SKM-1 treated with dmso at 0.1 percent for 144 hours (cell line): ENCODE results near the gene IL11RA.
"Not testable (repeated sequence)": the region's sequence is repeated elsewhere in the genome, so short reads cannot be mapped to it uniquely, and the experiment has no call there.

Experiments
- DNase-seq: peaks from one replicate; lab custom pipeline; 2025; ENCODE audit not compliant: unreplicated experiment; lab: John Stamatoyannopoulos, UW

IL11RA gene

DNA sequence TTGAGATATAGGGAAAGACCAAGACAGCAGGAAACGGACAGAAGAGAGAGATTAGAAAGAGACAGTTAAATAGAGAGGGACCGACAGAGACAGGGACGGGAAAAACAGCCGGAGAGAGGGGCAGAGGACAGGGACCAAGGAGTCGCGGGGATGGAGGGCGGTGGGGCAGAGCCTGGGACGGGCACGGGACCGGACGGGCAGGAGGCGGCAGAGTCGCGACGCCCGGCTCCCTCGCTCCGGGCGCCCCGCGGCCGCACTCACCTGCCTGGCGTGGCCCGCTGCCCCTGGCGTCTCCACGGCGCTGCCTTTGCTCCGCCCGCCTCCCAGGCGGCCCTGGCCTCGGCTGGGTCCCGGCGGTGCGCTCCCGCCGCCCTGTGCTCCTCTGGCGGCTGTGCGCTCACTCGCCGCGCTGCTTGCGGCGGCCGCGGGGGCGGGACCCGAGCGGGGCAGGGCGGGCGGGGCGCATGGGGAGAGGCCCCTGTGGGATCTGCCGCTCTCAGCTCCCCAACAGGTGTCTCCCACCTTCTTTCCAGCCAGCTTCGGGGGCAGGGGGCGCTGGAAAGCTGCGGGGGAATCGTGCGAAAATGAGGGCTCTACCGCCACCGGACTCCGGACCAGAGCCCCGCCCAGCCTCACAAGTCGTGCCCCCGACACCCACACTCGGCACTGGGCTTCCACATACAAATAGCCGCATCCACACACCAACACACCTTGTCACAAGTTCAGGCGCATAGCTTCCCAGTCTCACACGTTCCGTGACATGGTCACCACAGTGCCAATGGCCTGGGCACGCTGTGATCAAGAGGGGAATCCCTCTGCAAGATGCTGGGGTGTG is 23.1 kb upstream of the IL11RA start, which contains the start of gene ARID3C:
TSS of gene ARID3C (minus strand) at position 411 of the 835 bp plus-strand sequence. CDS start 1,052 bp downstream, outside the sequence.
- DNase-seq = no peak

DNA sequence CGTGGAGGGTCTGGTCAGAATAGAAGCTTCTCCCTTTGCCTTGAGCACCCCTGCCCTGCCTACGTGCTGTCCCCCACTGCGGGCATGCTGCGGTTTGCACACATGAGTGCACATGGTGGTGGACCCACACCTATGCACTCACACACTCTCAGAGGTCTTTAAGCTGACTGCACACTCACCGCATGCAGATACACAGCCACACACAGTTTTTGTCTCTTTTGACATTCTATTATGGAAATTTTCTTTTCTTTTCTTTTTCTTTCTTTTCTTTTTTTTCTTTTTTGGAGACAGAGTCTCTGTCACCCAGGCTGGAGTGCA is 22.5 kb upstream of the IL11RA start:
- no peak for DNase-seq

DNA sequence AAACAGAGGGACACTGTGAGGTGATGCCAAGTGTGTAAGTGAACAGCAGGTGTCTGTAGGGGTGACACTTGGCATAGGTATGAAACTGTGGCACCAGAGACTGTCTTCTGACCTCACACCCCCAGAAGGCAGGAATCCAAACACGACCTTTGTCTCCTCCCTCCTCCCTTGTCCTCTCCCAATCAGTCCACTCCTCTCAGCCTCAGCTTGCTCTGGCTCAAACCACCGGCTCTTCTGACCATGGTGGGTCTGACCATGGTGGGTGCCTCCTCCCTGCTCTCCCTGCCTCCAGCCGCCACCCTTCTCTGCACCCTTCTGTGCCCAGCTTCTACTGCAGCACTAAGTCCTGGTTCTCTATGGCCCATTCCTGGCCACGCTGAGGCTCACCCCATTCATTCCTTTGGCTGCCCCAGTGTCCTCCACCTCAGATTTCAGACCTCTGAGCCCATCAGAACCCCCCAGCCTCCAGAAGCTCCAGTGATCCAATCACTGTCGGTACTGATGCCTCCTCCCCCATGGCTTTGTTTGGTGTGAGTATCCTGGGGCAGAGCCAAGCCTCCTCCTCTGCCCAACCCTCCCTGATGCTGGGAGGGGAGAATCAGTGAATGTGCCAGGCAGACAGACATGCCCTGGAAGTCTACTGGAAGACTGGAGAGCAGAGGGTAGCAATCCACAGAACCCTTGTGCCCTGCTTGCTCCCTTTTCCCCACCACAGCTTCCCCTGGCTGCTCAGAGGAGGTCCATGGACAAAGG is 21.4 kb upstream of the IL11RA start:
- DNase-seq = no peak

DNA sequence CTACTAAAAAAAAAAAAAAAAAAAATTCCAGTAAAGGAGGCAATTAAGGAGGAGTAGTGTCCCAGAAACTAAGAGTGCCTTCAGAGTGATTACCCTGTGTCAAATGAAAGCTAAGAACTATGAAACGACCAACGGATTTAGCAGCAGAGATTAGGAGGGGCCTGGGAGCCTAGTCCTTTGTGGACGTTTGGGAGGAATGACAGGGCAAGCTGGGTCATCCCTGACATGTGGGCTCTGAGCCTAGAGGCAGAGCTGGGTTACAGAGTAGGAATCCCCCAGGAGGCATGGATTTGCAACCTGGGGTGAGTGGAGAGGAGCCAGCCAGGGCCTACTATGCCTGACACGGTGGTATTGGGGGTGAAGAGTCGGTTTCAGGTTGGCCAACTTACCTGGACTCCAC is 18.8 kb upstream of the IL11RA start:
- DNase-seq = no peak

DNA sequence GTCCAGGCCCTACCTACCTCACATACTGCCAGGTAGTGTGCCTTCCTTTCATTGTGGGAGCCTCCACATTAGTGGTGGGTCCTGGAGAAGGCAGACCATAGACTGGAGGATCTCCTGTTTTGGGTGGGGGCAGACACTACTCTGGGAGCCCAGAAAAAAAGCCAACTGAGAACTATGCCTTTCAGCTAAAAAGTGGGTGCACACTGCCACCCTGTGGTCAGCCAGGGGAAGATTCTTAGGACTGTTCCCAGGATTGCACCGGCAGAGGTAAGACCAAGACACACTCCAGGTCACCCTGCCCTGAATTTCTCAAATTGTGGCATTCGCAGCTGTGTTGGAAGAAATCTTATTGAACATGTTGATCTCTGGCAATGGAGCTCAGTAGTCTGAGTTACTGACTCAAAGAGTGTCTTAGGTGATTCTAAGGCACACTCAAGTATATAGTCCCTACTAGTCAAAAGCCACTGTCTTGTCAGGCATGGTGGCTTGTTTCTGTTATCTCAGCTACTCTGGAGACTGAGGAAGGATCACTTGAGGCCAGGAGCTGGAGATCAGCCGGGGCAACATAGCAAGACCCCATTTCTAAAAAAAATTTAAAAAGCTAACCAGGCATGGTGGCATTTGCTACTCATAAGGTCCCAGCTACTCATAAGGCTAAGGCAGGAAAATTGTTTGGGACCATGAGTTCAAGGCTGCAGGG is 18.0 kb upstream of the IL11RA start:
- peak; percentile 70 for DNase-seq

DNA sequence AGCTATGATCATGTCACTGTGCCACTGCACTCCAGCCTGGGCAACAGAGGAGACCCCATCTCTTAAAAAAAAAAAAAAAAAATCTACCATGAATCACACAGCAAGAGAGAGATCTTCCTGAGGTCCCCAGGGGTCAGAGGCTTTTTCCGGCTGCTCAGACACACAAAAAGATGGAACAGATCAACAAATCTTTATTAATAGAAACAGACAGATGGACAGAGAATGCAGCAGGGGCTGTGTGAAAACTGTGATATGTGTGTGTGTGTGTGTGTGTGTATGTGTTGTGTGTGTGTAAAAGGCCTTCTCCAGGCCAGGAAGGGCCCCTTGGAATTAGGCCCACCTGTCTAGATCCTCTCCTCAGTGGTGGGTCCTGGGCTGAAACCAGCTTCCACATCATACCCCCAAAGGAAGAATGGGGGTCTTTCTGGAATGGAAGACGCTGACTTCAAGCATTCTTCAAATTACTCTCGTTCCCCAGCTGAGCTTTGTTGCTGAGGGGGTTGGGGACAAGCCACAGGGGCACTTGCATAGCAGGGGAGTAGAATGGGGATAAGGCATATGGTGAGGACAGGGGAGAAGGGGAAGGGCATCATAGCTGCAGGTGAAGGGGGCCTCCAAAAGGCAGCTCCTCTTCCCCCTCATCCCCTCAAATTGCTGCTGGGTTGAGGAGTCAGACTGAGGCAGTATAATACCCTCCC is 17.3 kb upstream of the IL11RA start:
- DNase-seq = no peak

DNA sequence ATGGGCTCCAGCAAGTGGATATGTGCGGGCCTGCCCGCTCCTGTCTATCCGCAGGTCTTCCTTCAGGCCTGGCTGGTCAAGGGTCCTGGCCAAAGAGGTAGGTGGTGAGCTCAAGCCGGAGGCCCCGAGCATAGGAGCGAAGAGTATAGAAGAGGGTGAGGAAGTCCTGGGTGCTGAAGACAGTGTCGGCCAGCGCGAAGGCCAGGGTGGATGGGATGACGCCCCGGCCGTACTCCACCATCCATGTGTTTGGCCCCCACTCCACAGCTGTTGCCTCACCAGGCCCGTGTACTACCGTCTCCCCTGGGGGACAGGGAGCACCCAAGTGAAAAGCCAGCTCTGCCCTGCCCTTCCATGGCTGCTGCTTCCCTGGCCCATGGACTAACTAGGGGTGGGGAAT is 16.4 kb upstream of the IL11RA start:
- DNase-seq = no peak

DNA sequence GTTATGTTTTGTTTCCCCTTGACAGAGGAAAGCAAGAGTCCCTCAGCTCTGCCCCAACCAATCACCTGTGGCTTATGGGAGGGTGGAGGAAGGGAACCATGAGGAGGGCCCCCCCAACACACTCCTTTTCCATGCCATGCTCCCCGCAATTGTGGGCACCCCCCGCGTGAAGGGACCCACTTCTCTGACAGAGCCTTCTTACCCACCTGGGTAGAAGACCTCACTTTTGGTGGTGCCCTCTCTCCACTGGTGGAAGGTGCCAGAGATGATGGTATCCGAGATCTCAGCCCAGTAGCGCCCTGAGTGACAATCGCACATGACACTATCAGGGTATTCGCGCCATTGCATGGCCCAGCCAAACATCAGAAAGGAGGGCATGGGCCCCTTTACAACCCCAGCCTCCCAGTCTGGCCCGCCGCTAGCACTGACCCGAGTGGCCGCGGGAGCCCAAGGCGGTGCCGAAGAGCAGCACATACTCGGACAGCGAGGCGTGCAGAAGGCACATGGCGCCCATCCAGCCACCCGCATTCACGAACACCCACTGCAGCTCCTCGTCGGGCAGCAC is 15.1 kb upstream of the IL11RA start:
- DNase-seq = no peak

DNA sequence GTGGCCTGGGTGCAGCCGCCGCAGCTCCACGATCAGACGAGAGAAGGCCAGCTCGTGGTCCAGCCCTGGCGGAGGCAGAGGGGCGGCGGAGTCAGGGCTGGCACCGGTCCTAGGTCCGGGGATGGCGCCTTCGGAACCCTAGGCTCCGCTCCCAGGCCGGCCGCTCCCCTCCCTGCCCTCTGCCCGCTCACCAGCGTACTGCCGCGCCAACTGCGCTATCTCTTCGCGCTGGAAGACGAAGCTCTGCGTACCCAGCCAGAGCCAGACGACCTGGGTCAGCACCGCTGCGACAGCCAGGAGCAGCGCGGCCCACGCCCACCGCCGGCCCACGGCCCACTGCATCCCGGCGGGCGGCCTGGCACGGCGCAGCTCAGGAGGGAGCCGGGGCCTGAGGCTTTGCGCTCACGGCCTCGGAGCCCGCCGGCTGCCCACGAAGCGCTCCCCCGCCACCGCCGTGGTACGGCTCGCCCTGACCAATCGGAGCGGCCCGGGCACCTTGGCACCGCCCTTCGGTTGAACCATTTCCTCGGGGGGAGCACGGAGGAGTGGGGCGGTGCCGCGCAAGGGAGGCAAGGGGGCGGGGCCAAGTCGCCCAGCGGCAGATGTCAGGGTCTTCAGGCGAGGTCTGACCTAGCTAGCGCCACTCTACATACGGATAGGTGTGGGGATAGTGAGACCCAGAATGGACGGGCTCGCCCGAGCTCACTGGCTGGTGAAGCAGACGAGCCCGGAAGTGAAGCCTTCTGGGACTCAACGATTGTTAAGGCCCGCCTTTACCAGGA is 14.4 kb upstream of the IL11RA start, which contains the start of gene SIGMAR1:
TSS of gene SIGMAR1 (minus strand) at position 432 of the 782 bp plus-strand sequence. CDS start at position 342, 90 bp downstream.
- peak; percentile 86 for DNase-seq

DNA sequence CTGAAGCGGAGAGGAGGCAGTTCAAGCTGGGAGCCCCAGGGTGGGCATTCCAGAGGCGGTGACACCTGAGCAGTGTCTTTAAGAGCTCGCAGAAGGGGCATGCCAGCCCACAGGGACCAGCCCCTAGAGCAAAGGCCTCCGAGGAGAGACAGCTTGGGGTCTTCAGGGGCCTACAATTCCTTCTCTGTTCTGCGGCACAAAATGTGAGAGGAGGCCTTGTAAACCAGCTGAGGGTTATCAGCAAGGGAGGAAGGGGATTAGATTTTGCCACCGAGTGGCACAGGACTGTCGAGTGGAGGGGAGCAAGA is 13.9 kb upstream of the IL11RA start:
- no peak for DNase-seq

DNA sequence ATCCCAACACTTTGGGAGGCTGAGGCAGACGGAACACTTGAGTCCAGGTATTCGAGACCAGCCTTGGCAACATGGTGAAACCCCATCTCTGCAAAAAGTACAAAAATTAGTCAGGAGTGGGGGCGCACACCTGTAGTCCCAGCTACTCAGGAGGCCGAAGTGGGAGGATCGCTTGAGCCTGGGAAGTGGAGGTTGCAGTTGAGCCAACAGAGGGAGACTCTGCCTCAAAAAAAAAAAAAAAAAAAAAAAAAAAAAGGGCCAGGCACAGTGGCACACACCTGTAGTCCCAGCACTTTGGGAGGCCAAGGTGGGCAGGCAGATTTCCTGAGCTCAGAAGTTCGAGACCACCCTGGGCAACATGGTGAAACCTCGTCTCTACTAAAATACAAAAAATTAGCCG is 12.7 kb upstream of the IL11RA start:
- DNase-seq = not testable (repeated sequence)

DNA sequence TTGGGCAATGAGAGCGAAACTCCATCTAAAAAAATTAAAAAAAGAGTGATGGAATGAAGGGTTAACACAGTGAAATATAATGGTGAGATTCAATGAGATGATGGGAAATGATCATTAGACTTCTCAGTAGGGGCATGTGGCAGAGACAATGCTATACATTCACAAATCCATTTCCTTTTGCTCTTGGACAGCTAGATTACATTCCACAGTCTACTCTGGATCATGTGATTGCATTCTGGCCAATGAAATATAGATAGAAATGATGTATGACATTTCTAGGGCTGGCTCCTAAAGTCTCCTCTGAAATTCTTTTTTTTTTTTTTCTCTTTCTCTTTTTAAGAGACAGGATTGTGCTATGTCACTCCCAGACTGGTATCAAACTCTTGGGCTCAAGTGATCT is 9.3 kb upstream of the IL11RA start:
- DNase-seq = no peak

DNA sequence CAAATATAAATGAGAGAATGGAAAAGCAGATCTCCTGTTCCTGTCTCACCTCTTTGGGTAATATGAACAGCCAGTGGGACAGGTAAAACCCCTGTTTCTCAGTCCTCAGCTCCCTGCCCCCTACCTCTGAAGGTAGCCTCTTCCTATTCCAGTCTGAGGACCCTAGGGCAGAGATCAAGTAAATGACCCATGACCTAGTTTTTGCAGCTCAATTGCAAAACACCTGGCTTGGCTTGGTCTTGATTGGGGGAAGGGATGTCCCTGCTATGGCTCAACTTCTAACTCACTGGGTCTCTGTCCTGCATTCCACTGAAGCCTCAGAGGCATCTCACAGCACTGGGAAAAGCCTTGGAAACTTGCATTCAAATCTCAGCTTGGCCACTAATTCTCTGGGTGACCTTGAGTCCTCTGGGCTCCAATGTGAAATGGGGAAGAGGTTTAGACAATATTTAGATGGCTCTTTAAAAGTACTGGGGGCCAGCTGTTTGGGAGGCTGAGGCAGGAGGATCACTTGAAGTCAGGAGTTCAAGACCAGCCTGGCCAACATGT is 7.1 kb upstream of the IL11RA start:
- DNase-seq = no peak

DNA sequence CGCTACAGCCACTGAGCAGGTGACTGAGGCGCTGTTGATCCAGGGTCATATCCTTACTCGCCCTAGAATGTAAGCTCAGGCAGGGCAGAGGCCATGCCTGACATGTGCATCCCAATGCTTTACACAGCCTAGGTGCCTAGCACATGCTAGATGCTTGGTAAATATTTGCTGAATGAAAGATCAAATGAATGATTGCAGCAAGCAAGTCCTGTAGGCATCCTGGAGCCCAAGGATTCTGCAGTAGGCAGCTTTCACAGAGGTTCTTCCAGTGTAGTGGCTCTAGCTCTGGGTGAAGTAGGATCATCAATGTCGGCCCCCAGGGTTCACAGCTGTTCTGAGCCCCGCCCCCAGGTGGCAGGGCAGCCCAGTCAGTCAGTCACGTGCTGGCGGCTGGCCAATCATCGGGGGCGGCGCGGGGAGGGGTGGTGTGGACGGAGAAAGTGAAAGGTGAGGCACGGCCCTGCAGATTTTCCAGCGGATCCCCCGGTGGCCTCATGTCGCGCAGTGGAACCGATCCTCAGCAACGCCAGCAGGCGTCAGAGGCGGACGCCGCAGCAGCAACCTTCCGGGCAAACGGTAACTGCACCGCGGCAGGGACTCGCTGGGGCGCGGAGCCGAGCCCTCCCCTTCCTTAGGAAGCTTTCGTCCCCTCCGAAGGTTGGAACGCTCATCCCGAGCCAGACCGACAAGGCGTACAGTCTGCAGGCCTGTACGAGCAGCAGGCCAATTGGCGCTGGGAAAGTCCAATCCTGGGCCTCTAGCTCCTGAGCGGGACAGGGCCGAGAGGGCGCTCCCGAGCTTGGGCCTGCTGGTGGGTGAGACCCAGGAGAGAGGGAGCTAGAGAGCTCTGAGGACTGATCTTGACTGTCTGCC is 5.5 kb upstream of the IL11RA start, which contains the start of gene GALT:
TSS of gene GALT (plus strand) at position 465 of the 873 bp plus-strand sequence. CDS start at position 495, 30 bp downstream.
- peak; percentile 81 for DNase-seq

DNA sequence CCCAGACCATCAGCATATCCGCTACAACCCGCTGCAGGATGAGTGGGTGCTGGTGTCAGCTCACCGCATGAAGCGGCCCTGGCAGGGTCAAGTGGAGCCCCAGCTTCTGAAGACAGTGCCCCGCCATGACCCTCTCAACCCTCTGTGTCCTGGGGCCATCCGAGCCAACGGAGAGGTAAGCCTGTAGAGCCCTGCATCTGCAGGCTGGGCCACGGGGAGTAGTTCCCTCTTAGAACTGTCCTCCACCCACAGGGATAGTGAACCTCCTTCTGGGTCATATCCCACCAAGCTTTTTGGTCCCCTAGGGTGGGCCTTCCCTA is 4.9 kb upstream of the IL11RA start:
- DNase-seq = no peak

DNA sequence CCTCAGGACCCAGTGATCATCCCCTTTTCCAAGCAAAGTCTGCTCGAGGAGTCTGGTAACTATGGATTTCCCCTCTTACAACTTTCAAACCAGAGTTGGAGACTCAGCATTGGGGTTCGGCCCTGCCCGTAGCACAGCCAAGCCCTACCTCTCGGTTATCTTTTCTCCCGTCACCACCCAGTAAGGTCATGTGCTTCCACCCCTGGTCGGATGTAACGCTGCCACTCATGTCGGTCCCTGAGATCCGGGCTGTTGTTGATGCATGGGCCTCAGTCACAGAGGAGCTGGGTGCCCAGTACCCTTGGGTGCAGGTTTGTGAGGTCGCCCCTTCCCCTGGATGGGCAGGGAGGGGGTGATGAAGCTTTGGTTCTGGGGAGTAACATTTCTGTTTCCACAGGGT is 4.3 kb upstream of the IL11RA start:
- DNase-seq = no peak

DNA sequence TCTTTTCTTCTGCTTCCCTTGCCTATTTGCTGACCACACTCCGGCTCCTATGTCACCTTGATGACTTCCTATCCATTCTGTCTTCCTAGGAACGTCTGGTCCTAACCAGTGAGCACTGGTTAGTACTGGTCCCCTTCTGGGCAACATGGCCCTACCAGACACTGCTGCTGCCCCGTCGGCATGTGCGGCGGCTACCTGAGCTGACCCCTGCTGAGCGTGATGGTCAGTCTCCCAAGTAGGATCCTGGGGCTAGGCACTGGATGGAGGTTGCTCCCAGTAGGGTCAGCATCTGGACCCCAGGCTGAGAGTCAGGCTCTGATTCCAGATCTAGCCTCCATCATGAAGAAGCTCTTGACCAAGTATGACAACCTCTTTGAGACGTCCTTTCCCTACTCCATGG is 3.3 kb upstream of the IL11RA start:
- no peak for DNase-seq

DNA sequence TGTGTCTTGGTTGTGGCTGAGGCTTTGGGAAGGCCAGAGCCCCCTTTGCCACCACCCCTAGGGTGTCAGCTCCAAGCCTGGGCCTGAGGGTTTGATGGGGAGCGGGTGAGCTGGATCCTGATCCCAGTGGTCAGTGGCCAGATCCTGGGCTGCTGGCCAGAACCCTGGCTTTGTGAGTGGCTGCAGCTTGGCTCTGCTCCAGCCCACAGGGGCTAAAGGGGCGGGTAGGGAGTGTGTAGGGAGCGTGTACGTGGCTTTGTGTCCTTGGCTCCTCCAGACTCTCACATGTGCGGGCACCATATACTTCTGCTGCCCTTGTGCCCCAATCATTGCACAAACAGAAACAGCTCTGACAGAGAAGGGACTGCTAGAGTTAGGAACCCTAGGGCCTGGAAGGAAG is 1.2 kb upstream of the IL11RA start:
- no peak for DNase-seq

DNA sequence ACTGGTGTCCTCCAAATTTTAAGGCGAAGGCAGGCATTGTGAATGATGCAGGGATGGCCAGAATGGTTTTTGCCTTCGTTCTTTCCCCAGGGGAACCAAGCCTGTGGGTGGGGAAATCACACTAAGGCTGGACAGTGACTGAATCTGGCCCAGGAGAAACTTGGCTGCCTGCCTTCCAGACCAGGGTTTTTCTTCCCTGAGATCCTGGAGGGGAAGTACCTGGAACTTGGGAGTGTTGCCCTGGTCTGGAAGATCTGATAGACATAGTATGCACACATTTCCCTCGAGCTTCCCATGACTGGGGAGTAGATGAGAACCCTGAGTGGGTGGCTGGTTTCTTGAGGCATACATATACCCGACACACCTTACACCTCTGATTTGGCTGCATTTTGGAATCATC is 664 bp upstream of the IL11RA start:
- no peak for DNase-seq
